Fibroblast of peridontal ligament (primary cell): ENCODE data around the gene HOXB8.

ENCODE experiments used
- DNase-seq: peaks from one replicate; pipeline ENCODE4 v3.0.0-alpha.2; 2010; ENCODE audit errors: extremely low read depth

Gene HOXB8

GRCh38 chr17:48583708-48584222 lies 31.3 kb downstream of the HOXB8 start:
- DNase-seq: no peak

DNA sequence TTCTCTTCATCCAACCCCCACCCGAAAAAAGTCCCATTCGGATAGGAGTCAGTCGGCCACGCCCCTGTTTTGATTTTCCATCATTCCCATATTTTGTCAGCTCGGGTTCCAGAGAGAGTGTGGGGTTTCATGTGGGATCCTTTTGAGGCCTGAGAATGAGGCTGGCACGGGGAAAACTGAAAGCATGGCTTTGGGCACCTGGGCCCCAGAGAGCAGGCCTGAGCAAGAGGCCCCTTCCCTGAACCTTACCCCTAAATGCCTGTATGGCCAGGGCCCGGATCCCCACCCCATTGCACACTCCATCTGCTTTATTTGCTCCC lies 32.4 kb downstream of the HOXB8 start:
- no peak for DNase-seq

DNA sequence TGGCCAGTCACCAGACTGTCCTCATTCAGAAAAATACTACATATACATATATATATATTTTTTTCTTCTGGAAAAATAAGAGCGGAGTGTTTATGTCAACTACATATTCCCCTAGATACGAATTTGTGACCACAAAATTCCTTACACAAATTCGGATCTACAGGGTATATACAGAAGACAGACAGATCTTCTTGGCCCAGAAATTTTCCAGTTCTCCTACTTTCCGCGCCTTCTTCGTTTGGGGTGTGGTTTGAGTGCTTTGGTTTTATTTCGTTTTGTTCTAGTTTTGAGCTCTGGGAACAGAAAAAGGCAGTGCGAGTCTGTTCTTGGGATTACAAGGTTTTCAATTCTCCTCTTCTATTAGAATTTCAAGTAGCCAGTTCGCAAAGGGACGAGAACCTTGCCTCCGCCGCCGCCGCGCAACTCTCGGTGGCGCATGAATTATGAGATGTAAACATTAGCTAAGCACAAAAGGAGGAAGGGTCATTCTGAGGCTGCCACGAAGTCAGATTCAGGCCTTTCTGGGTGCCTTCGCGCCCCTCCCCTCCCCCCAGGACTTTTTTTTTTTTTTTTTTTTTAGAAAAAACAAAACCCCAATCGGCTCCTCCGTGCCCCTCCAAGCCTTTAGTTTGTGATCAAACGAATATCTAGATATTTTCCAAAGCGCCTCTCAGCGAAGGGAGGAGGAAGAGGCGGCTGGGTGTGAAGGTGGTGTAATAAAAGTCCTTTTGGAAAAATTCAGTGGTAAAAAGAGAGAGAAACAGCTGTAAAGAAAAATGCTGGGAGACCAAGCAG lies 35.1 kb downstream of the HOXB8 start:
- DNase-seq: peak; percentile 8

- DNase-seq: peak; percentile 7
Observed at GRCh38 chr17:48579471-48579759, 35.7 kb downstream of the HOXB8 start.

- DNase-seq: no peak
Observed at GRCh38 chr17:48578616-48579470, 36.2 kb downstream of the HOXB8 start.

GRCh38 chr17:48577946-48578615 lies 37.0 kb downstream of the HOXB8 start, which contains the start of gene HOXB4:
Gene HOXB4, minus strand, starts transcription at chr17:48578350. Its CDS starts 31 bp downstream, at chr17:48578319.
- DNase-seq: no peak

DNA sequence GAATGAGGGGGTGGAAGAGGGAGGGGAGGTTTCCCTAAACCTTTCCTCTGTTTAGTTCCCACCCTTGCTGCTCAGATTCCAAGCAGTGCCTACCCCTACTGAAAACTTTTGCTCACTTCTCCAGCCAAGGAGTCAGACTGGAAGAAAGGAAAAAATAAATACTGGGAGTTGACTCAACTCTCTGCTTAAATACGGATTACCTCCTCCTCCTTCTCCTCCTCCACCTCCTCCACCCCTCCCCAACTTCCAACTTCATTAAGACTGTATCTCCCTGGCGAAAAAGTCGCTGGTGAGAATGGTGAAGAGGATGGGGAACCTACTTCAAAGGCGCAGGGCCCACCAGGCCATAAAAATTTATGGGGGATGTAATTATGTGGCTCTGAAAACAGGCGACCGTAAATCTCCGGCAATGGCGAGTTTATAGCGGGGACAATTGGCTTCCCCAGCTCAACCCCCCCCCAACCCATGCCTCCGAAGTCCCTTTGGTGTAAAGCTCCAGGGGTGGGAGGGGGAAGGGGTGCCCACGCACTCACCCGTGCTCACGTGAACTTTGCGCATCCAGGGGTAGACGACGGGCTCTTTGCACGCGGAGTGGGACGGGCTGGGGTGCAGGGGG lies 37.7 kb downstream of the HOXB8 start:
- DNase-seq: no peak

- DNase-seq: no peak
Observed at GRCh38 chr17:48576479-48577309, 38.4 kb downstream of the HOXB8 start.

- DNase-seq: no peak
Observed at GRCh38 chr17:48575673-48576478, 39.2 kb downstream of the HOXB8 start.

- no peak for DNase-seq
Observed at GRCh38 chr17:48575066-48575582, 40.0 kb downstream of the HOXB8 start.

GRCh38 chr17:48574505-48575065 lies 40.5 kb downstream of the HOXB8 start:
- DNase-seq: no peak

GRCh38 chr17:48571826-48572417 lies 43.2 kb downstream of the HOXB8 start:
- DNase-seq: no peak

- no peak for DNase-seq
Observed at GRCh38 chr17:48571024-48571818, 43.9 kb downstream of the HOXB8 start.

DNA sequence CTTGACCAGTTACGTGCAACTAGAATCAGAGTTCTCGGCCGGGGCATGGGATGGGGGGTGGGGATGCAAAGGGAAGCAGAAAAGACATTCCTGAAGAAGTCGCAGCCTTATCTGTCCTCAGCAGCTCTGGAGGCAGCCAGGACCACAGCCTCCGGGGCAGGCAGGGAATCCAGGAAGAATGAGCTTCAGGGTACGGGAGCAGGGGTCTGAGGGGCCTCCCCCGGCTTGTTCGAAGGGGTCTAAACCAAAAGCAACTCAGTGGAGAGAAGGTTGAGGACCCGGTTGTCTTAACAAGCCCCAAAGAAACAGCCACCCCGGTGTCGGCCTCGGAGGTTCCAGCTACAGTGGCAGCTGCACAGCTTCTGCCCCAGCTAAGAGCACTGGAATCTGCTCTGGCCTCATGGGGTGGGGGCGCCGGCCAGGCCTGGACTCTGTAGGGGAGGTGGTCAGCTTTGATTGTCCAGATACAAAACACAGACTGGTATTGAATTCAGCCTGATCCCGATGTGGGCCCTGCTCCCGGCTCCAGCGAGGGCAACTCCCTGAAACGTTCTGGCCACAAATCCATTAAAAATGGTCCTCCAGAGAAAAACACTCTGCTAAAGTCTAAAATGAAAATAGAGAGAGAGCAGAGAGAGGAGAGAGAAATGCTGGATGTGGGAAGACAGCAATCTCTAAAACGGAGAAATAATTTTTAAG lies 44.6 kb downstream of the HOXB8 start:
- DNase-seq: no peak

DNA sequence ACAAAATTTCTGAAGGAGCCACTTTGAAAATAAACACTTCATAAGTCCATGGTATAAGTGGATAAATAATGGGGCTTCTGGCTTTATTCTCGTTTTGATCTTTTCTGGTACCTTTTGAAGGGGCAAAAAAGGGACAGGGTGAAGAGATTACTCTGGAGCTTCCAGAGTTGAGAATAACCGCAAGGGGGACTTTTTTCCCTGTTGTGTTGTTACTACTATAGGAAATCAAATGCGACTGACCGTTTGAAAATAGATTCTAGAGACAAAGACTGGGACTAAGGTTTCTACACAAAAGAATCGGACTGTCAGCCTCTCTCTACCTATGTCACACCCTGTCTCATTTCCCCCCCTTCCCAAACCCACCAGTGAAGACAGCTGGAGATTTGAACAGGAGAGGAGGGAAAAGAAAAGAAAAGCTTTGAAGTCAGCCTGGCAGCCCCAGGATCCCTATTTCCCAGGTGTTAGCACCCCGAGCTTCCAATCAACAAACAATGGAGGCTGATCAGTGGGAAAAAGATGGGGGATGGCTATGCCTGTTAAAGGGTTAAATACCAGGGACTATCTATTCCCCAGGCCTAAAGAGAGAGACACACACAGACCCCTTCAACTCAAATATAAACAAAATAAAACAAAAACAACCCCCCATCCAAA lies 45.3 kb downstream of the HOXB8 start:
- DNase-seq: no peak

DNA sequence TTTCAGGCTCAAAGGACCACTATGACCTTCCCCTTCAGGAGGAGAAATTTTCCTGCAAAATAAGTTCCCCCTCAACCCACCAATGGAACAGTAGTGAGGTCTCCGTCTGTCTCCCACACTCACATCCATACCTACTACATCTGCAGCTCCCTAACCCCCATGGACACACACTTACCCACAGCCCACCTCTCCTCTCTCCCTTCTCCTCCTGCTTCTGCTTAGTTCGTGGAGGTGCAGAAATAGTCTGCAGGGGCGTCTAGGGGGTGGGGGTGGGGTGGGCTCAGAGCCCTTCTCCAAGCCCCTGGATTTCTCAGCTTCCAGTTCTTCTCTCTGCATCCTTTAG lies 45.9 kb downstream of the HOXB8 start:
- DNase-seq: no peak

- DNase-seq: no peak
Observed at GRCh38 chr17:48568499-48569239, 46.4 kb downstream of the HOXB8 start.
